ENCODE results near the gene MMP1.

Gene MMP1

GRCh38 chr11:102831128-102831488 lies 33.1 kb upstream of the MMP1 start:
- no peak for FAIRE-seq
- TF ChIP-seq POLR2A (IDR thresholded peaks at IDR 0.05; ENCODE audit: low read depth, low read length): no peak
- no peak for TF ChIP-seq TAF1 (IDR thresholded peaks at IDR 0.05; ENCODE audit: borderline replicate concordance, low read depth, low read length)
- TF ChIP-seq POLR2AphosphoS5 (IDR thresholded peaks at IDR 0.05; ENCODE audit: low read depth, low read length): no peak
- DNase-seq (ENCODE audit: insufficient read length): no peak

- no peak for FAIRE-seq
- DNase-seq (ENCODE audit: insufficient read length): no peak
- TF ChIP-seq POLR2A (IDR thresholded peaks at IDR 0.05; ENCODE audit: low read depth, low read length): no peak
- TF ChIP-seq TAF1 (IDR thresholded peaks at IDR 0.05; ENCODE audit: borderline replicate concordance, low read depth, low read length): no peak
- no peak for TF ChIP-seq POLR2AphosphoS5 (IDR thresholded peaks at IDR 0.05; ENCODE audit: low read depth, low read length)
These were observed 32.2 kb upstream of the MMP1 start for GRCh38 chr11:102830001-102830727.

- FAIRE-seq (no peak), DNase-seq (ENCODE audit: insufficient read length) (no peak)
- TF ChIP-seq TAF1 (IDR thresholded peaks at IDR 0.05; ENCODE audit: borderline replicate concordance, low read depth, low read length) (no peak), POLR2A (IDR thresholded peaks at IDR 0.05; ENCODE audit: low read depth, low read length) (no peak), POLR2AphosphoS5 (IDR thresholded peaks at IDR 0.05; ENCODE audit: low read depth, low read length) (no peak)
These were observed 31.5 kb upstream of the MMP1 start for GRCh38 chr11:102829316-102830000.

- no peak for TF ChIP-seq POLR2A (IDR thresholded peaks at IDR 0.05; ENCODE audit: low read depth, low read length)
- no peak for TF ChIP-seq TAF1 (IDR thresholded peaks at IDR 0.05; ENCODE audit: borderline replicate concordance, low read depth, low read length)
- no peak for TF ChIP-seq POLR2AphosphoS5 (IDR thresholded peaks at IDR 0.05; ENCODE audit: low read depth, low read length)
- no peak for DNase-seq (ENCODE audit: insufficient read length)
- no peak for FAIRE-seq
These were observed 26.6 kb upstream of the MMP1 start for GRCh38 chr11:102824556-102824955.

- TF ChIP-seq POLR2AphosphoS5 (IDR thresholded peaks at IDR 0.05; ENCODE audit: low read depth, low read length): no peak
- TF ChIP-seq TAF1 (IDR thresholded peaks at IDR 0.05; ENCODE audit: borderline replicate concordance, low read depth, low read length): no peak
- no peak for TF ChIP-seq POLR2A (IDR thresholded peaks at IDR 0.05; ENCODE audit: low read depth, low read length)
- DNase-seq (ENCODE audit: insufficient read length): no peak
These were observed 21.5 kb upstream of the MMP1 start for GRCh38 chr11:102819491-102819890.

GRCh38 chr11:102813484-102813883 lies 15.5 kb upstream of the MMP1 start:
- FAIRE-seq (no peak), DNase-seq (ENCODE audit: insufficient read length) (no peak)
- TF ChIP-seq TAF1 (IDR thresholded peaks at IDR 0.05; ENCODE audit: borderline replicate concordance, low read depth, low read length): no peak
- TF ChIP-seq POLR2A (IDR thresholded peaks at IDR 0.05; ENCODE audit: low read depth, low read length): no peak
- no peak for TF ChIP-seq POLR2AphosphoS5 (IDR thresholded peaks at IDR 0.05; ENCODE audit: low read depth, low read length)

More at GRCh38 chr11:102819491-102819890, 21.5 kb upstream of the MMP1 start:
- no peak for FAIRE-seq

- DNase-seq (ENCODE audit: insufficient read length) (no peak), FAIRE-seq (no peak)
- TF ChIP-seq POLR2A (IDR thresholded peaks at IDR 0.05; ENCODE audit: low read depth, low read length) (no peak), POLR2AphosphoS5 (IDR thresholded peaks at IDR 0.05; ENCODE audit: low read depth, low read length) (no peak), TAF1 (IDR thresholded peaks at IDR 0.05; ENCODE audit: borderline replicate concordance, low read depth, low read length) (no peak)
These were observed 14.2 kb upstream of the MMP1 start for GRCh38 chr11:102812188-102812587.

- no peak for TF ChIP-seq TAF1 (IDR thresholded peaks at IDR 0.05; ENCODE audit: borderline replicate concordance, low read depth, low read length)
- FAIRE-seq (peak; percentile 27), DNase-seq (ENCODE audit: insufficient read length) (no peak)
These were observed 13.1 kb upstream of the MMP1 start for GRCh38 chr11:102810950-102811660.

- DNase-seq (ENCODE audit: insufficient read length) (no peak), FAIRE-seq (no peak)
These were observed 12.0 kb upstream of the MMP1 start for GRCh38 chr11:102809971-102810370.

GRCh38 chr11:102807921-102808320 lies 10.0 kb upstream of the MMP1 start:
- DNase-seq (ENCODE audit: insufficient read length) (no peak), FAIRE-seq (peak; percentile 9)
- no peak for TF ChIP-seq TAF1 (IDR thresholded peaks at IDR 0.05; ENCODE audit: borderline replicate concordance, low read depth, low read length)
- no peak for TF ChIP-seq POLR2AphosphoS5 (IDR thresholded peaks at IDR 0.05; ENCODE audit: low read depth, low read length)
- TF ChIP-seq POLR2A (IDR thresholded peaks at IDR 0.05; ENCODE audit: low read depth, low read length): no peak

More at GRCh38 chr11:102809971-102810370, 12.0 kb upstream of the MMP1 start:
- TF ChIP-seq TAF1 (IDR thresholded peaks at IDR 0.05; ENCODE audit: borderline replicate concordance, low read depth, low read length): no peak
- no peak for TF ChIP-seq POLR2A (IDR thresholded peaks at IDR 0.05; ENCODE audit: low read depth, low read length)
- no peak for TF ChIP-seq POLR2AphosphoS5 (IDR thresholded peaks at IDR 0.05; ENCODE audit: low read depth, low read length)

- FAIRE-seq: no peak
- no peak for DNase-seq (ENCODE audit: insufficient read length)
- no peak for TF ChIP-seq POLR2AphosphoS5 (IDR thresholded peaks at IDR 0.05; ENCODE audit: low read depth, low read length)
- TF ChIP-seq TAF1 (IDR thresholded peaks at IDR 0.05; ENCODE audit: borderline replicate concordance, low read depth, low read length): no peak
- no peak for TF ChIP-seq POLR2A (IDR thresholded peaks at IDR 0.05; ENCODE audit: low read depth, low read length)
These were observed 8.3 kb upstream of the MMP1 start for GRCh38 chr11:102806296-102806695.

Measured in GM12892 (cell line).